Endothelial cell of umbilical vein (primary cell): ENCODE measurements around the gene MYO16.

Source experiments
- EZH2 ChIP-seq: IDR thresholded peaks from 2 replicates; pipeline ENCODE4 v1.6.1; 2012; ENCODE audit warnings: borderline replicate concordance, low read depth, mild to moderate bottlenecking, moderate library complexity, low read length, inconsistent platforms; ENCODE audit not compliant: severe bottlenecking
- GATA2 ChIP-seq: IDR thresholded peaks from 2 replicates; pipeline ENCODE4 v1.7.0; 2011; ENCODE audit warnings: low read depth, mild to moderate bottlenecking, moderate library complexity, mixed read lengths, low read length; ENCODE audit not compliant: insufficient read length, insufficient read depth
- JUN ChIP-seq: IDR thresholded peaks from 2 replicates; pipeline ENCODE4 v1.6.1; 2011; ENCODE audit warnings: borderline replicate concordance, low read depth; ENCODE audit not compliant: insufficient read length, insufficient read depth
- MYC ChIP-seq: IDR thresholded peaks from one replicate; pipeline ENCODE4 v1.6.1; 2011; ENCODE audit warnings: mild to moderate bottlenecking, low read depth, low read length
- POLR2A ChIP-seq: IDR thresholded peaks from 2 replicates; pipeline ENCODE4 v1.6.1; 2012; ENCODE audit warnings: low read depth, mild to moderate bottlenecking, control low read depth, low read length
- POLR2AphosphoS5 ChIP-seq: IDR thresholded peaks from 2 replicates; pipeline ENCODE4 v1.6.1; 2012; ENCODE audit warnings: low read depth, mild to moderate bottlenecking, control low read depth, low read length, moderate library complexity; ENCODE audit not compliant: insufficient read depth
- TF ChIP-seq, protein P1 (sequence below), 2 donors: IDR thresholded peaks; 1 replicate in 1 of 2; 2 replicates in 1 of 2; pipeline ENCODE4 v1.5.1; 2011; ENCODE audit warnings: low read length in 2 of 2, mild to moderate bottlenecking in 2 of 2, moderate library complexity in 2 of 2, control low read depth in 1 of 2, inconsistent platforms in 1 of 2, low read depth in 1 of 2; ENCODE audit not compliant: insufficient read depth in 1 of 2; ENCODE audit errors: extremely low read depth in 1 of 2
- TF ChIP-seq, protein P2 (sequence below): IDR thresholded peaks from 2 replicates; pipeline ENCODE4 v1.6.1; 2011; ENCODE audit not compliant: insufficient read depth, insufficient read length

DNA sequence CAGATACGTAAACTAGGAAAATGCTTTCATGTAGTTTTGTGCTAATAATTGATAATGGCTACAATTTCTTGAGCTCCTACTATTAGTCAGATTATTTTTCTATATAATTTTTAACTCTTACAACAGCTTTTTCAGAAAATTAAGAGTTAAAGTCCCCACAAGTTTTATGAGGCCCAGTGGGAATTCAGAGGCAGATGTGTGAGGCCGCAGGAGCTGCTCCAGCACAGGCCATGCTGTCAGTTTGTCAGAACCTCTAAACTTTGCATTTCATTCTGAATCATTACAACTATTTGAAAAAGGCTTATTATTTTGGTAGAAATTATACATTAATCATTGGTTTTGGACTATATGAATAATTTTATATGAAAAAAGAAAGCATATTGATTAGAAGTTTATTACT lies 370.8 kb downstream of the MYO16 start:
- TF ChIP-seq, protein P1, sequence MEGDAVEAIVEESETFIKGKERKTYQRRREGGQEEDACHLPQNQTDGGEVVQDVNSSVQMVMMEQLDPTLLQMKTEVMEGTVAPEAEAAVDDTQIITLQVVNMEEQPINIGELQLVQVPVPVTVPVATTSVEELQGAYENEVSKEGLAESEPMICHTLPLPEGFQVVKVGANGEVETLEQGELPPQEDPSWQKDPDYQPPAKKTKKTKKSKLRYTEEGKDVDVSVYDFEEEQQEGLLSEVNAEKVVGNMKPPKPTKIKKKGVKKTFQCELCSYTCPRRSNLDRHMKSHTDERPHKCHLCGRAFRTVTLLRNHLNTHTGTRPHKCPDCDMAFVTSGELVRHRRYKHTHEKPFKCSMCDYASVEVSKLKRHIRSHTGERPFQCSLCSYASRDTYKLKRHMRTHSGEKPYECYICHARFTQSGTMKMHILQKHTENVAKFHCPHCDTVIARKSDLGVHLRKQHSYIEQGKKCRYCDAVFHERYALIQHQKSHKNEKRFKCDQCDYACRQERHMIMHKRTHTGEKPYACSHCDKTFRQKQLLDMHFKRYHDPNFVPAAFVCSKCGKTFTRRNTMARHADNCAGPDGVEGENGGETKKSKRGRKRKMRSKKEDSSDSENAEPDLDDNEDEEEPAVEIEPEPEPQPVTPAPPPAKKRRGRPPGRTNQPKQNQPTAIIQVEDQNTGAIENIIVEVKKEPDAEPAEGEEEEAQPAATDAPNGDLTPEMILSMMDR (IDR thresholded peaks at IDR 0.05; ENCODE audit: extremely low read depth in 1 of 2, insufficient read depth in 1 of 2, low read depth in 1 of 2, low read length in 2 of 2), result no peak
- TF ChIP-seq, protein P2, sequence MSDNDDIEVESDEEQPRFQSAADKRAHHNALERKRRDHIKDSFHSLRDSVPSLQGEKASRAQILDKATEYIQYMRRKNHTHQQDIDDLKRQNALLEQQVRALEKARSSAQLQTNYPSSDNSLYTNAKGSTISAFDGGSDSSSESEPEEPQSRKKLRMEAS, result no peak
- no peak for TF ChIP-seq POLR2AphosphoS5
- TF ChIP-seq EZH2, result no peak
- no peak for TF ChIP-seq GATA2
- no peak for TF ChIP-seq JUN
- TF ChIP-seq POLR2A, result no peak
- no peak for TF ChIP-seq MYC
